ENCODE measurements around the gene GATA3.

Gene GATA3

GRCh38 chr10:8013619-8014018, 40.9 kb upstream of the GATA3 start:
- H3K36me3 ChIP-seq (ENCODE audit: low read depth) = peaks cover 3% of the 10 kb centered on the region
- TF ChIP-seq CTCF (IDR thresholded peaks at IDR 0.05; ENCODE audit: poor library complexity, severe bottlenecking) = no peak
- H3K27me3 ChIP-seq (ENCODE audit: insufficient read depth, poor library complexity, severe bottlenecking) = no peaks in the 10 kb centered on the region

GRCh38 chr10:8014649-8015048, 39.8 kb upstream of the GATA3 start:
- TF ChIP-seq CTCF (IDR thresholded peaks at IDR 0.05; ENCODE audit: poor library complexity, severe bottlenecking) = no peak
- Histone ChIP-seq H3K4me1 (ENCODE audit: insufficient read depth, poor library complexity, severe bottlenecking) (no peaks in the 10 kb centered on the region), H3K4me3 (ENCODE audit: severe bottlenecking) (no peak overlapping the region), H3K27me3 (ENCODE audit: insufficient read depth, poor library complexity, severe bottlenecking) (no peaks in the 10 kb centered on the region), H3K36me3 (ENCODE audit: low read depth) (peaks cover 3% of the 10 kb centered on the region), H3K27ac (ENCODE audit: poor library complexity, severe bottlenecking) (no peak overlapping the region), H3K9me3 (ENCODE audit: severe bottlenecking) (no peaks in the 10 kb centered on the region)
- ATAC-seq (ENCODE audit: low read depth) = no peak
- no peak for DNase-seq (ENCODE audit: low spot score)

More at GRCh38 chr10:8013619-8014018, 40.9 kb upstream of the GATA3 start:
- Histone ChIP-seq H3K4me1 (ENCODE audit: insufficient read depth, poor library complexity, severe bottlenecking) (no peaks in the 10 kb centered on the region), H3K9me3 (ENCODE audit: severe bottlenecking) (no peaks in the 10 kb centered on the region), H3K27ac (ENCODE audit: poor library complexity, severe bottlenecking) (no peak overlapping the region), H3K4me3 (ENCODE audit: severe bottlenecking) (no peak overlapping the region)
- no peak for DNase-seq (ENCODE audit: low spot score)
- ATAC-seq (ENCODE audit: low read depth) = no peak

GRCh38 chr10:8017277-8017676, 37.2 kb upstream of the GATA3 start:
- no peak for DNase-seq (ENCODE audit: low spot score)
- Histone ChIP-seq H3K4me1 (ENCODE audit: insufficient read depth, poor library complexity, severe bottlenecking) (no peaks in the 10 kb centered on the region), H3K9me3 (ENCODE audit: severe bottlenecking) (no peaks in the 10 kb centered on the region), H3K27ac (ENCODE audit: poor library complexity, severe bottlenecking) (no peak overlapping the region), H3K4me3 (ENCODE audit: severe bottlenecking) (no peak overlapping the region), H3K27me3 (ENCODE audit: insufficient read depth, poor library complexity, severe bottlenecking) (no peaks in the 10 kb centered on the region), H3K36me3 (ENCODE audit: low read depth) (peaks cover 3% of the 10 kb centered on the region; the same call in 1 of the 2 replicates)
- TF ChIP-seq CTCF (IDR thresholded peaks at IDR 0.05; ENCODE audit: poor library complexity, severe bottlenecking) = no peak
- no peak for ATAC-seq (ENCODE audit: low read depth)

GRCh38 chr10:8023321-8023720, 31.2 kb upstream of the GATA3 start:
- H3K27me3 ChIP-seq (ENCODE audit: insufficient read depth, poor library complexity, severe bottlenecking) = no peaks in the 10 kb centered on the region
- no peak for DNase-seq (ENCODE audit: low spot score)
- TF ChIP-seq CTCF (IDR thresholded peaks at IDR 0.05; ENCODE audit: poor library complexity, severe bottlenecking) = no peak
- H3K27ac ChIP-seq (ENCODE audit: poor library complexity, severe bottlenecking) = no peak overlapping the region
- ATAC-seq (ENCODE audit: low read depth) = no peak
- no peak overlapping the region for H3K4me3 ChIP-seq (ENCODE audit: severe bottlenecking)
- H3K36me3 ChIP-seq (ENCODE audit: low read depth) = no peaks in the 10 kb centered on the region
- no peaks in the 10 kb centered on the region for H3K9me3 ChIP-seq (ENCODE audit: severe bottlenecking)
- H3K4me1 ChIP-seq (ENCODE audit: insufficient read depth, poor library complexity, severe bottlenecking) = no peaks in the 10 kb centered on the region

- H3K9me3 ChIP-seq (ENCODE audit: severe bottlenecking) = no peaks in the 10 kb centered on the region
- H3K4me3 ChIP-seq (ENCODE audit: severe bottlenecking) = no peak overlapping the region
- H3K36me3 ChIP-seq (ENCODE audit: low read depth) = no peaks in the 10 kb centered on the region
- no peak overlapping the region for H3K27ac ChIP-seq (ENCODE audit: poor library complexity, severe bottlenecking)
- DNase-seq (ENCODE audit: low spot score) (no peak), ATAC-seq (ENCODE audit: low read depth) (no peak)
- H3K27me3 ChIP-seq (ENCODE audit: insufficient read depth, poor library complexity, severe bottlenecking) = no peaks in the 10 kb centered on the region
- no peaks in the 10 kb centered on the region for H3K4me1 ChIP-seq (ENCODE audit: insufficient read depth, poor library complexity, severe bottlenecking)
- TF ChIP-seq CTCF (IDR thresholded peaks at IDR 0.05; ENCODE audit: poor library complexity, severe bottlenecking) = no peak
These were observed 30.6 kb upstream of the GATA3 start for GRCh38 chr10:8023851-8024250.

Data from RWPE2 (cell line).